LNCAP (cell line): ENCODE data around the gene FOXL2.

ENCODE experiments used
- TF ChIP-seq, protein P1 (sequence below): fragments of 450-650 bp; IDR thresholded peaks from 2 replicates; pipeline ENCODE4 v1.5.1; 2017; ENCODE audit warnings: mild to moderate bottlenecking

Gene FOXL2

DNA sequence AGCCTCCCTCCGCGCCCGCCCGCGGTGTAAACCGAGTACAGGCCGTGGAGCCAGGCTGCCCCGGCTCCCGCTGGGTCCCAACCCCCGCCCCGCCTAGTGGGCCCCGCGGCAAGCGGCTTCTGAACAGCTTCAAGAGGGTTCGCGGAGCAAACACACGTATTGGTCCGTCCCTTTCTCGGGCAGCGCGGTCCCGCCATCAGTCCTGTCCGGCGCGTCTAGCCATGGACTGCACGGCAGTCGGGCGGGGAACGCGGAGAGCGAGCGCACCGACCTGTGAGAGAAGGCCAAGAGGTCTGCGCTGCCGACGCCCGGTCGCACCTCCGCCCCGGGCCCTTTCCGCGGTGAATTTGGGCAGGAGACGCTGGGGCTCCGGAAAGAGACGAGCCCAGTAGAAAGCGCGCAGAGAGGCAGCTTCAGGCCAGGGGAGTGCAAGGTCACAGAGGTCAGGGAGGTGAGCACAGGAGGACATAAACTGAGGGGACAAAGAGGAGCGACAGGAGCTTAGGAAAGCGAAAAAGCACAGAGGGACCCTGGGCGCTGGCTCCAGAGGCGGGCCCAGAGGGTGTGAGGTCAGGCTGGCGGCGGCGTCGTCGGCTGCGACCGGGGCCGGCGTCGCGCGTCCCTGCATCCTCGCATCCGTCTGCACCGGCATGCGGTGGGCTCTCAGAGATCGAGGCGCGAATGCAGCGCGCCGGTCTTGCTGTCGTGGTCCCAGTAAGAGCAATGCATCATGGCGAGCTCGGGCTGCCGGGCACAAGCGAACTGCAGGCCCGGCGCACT lies 1.8 kb downstream of the FOXL2 start:
- TF ChIP-seq, protein P1, sequence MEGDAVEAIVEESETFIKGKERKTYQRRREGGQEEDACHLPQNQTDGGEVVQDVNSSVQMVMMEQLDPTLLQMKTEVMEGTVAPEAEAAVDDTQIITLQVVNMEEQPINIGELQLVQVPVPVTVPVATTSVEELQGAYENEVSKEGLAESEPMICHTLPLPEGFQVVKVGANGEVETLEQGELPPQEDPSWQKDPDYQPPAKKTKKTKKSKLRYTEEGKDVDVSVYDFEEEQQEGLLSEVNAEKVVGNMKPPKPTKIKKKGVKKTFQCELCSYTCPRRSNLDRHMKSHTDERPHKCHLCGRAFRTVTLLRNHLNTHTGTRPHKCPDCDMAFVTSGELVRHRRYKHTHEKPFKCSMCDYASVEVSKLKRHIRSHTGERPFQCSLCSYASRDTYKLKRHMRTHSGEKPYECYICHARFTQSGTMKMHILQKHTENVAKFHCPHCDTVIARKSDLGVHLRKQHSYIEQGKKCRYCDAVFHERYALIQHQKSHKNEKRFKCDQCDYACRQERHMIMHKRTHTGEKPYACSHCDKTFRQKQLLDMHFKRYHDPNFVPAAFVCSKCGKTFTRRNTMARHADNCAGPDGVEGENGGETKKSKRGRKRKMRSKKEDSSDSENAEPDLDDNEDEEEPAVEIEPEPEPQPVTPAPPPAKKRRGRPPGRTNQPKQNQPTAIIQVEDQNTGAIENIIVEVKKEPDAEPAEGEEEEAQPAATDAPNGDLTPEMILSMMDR, result no peak

DNA sequence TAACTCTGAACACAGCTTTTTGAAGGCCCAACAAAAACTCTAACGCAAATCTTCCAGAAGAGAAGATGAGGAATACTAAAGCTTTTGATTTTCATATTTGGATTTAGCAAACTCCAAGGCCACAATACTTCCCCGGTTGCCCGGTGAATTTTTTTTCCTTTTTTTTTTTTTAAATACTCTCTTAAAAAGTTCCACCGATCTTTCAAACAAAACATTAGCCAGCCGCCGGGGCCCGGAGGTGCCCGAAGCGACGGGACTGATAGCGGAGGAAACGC lies 2.3 kb downstream of the FOXL2 start:
- TF ChIP-seq, protein P1, result no peak

DNA sequence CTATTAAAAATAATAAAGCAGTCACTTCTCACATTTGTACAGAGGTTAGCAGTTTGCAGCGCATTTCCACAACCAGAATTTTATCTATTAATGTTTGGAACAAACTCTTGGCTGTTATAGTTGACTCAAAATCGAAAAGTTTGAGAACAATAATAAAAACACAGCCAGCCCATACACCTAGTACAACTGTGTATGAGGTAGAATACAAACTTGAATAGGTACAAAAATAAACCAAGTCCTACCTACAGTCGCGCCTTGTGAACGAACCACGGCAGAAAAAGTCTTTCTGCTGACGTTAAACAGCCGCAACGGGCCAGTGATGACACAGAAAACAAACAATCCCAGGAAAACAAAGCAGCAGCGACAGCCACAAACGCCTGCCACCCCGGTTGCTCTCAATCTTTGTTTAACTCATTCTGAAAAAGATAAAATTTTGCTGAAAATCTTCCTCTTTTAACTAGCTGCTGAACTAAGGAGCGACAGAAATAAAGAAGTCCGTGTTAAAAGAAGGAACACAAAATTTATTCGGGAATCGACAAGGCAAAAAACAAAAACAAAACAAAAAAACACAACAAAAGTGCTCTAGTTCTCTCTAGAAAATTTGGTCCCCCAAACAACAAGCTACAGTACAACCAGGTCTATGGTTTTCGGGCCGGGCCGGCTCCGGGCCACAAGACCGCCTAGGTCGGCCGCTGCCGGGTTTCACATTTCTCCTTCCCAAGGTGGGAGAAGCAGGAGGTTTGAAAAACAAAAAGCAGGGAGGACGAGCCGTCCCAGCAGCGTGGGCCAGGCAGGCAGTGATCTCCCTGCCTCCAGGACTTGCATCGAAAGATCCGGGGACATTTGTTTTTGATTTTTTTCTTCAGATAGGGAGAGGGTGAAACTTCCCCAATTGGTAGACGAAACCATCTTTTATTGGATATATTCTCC lies 2.9 kb downstream of the FOXL2 start:
- TF ChIP-seq, protein P1, result no peak

DNA sequence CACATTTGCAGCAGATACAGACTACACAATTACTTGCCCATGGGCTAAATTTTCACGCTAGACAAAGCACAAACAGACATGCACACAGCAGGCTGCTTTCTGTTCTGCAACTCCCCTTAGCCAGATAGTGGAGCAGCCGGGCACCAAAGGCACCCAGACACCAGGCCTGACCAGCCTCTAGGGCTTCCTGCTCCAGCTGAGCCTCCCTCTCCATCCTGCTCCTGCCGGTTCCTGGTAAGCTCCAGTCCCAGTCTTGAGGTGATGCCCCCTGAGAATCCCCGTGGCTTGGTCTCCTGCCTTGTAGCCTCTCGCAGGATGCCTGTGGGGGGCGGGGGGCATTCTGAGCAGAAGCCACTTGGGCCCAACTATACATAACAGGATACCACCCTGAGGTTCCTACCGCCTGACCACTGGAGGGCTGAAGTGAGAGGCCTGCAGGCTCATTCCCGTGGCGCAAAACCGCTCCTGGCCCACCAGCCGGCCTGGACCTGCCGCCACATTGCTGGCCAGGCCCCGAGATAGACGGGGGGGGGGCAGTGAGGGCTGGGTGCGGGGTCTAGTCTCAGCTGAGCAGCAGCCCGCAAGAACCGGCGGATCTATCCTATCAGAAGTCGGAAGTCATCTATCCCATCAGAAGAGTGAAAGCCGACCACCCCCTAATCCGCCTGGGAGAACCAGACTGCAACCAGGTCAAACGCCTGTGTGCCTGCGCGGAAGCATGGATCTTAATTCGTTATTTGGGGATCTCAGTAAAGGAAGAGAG lies 3.9 kb downstream of the FOXL2 start:
- TF ChIP-seq, protein P1, result no peak

DNA sequence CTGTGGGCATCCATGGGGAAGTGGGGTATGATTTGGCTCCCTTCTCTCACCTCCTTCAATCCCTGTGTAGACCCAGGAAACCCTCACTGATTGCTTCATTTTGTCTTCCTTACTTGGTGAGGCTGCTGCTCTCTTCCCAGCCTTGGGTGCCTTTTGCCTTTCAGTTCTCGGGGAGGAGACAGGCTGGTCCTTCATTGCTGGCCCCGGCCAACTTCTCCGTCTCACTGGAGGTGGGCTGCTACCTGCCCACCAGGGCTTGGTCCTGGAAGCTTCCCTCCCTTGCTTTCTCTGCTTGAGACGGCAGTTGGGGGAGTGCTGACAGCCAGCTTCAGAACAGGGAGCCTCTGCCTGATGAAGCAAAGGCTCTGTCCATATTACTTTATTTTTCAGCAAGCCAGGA lies 4.7 kb downstream of the FOXL2 start:
- TF ChIP-seq, protein P1, result no peak

DNA sequence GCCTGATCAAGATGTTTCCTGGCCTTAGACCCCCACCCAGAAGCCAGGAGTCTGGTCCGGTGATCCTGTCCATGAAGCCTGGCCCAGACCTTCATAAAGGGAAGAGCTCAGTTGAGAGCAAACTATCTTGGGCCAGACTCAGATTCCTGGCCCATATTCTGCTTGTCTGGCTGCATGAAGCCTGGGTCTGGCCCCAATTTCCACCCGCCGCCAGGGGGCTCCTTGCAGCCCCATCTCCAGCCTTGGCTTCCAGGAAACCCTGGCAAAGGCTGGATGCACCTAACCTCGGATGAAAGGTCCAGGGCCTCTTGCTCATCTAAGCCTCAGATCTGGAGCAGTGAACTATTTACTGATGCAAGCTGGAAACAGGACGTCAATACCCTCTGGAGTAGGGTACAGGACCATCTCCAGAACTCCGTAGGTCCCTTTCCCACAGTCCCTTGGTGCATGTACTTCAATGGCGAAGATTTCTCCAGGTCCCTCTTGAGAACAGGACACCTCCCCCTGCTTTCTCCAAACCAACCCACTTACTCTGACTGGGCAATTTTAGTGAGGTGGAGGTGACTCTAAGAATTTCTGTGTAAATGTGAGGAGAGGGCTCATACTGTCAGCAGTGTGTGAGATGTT lies 5.6 kb downstream of the FOXL2 start:
- TF ChIP-seq, protein P1, result peak; percentile 63

DNA sequence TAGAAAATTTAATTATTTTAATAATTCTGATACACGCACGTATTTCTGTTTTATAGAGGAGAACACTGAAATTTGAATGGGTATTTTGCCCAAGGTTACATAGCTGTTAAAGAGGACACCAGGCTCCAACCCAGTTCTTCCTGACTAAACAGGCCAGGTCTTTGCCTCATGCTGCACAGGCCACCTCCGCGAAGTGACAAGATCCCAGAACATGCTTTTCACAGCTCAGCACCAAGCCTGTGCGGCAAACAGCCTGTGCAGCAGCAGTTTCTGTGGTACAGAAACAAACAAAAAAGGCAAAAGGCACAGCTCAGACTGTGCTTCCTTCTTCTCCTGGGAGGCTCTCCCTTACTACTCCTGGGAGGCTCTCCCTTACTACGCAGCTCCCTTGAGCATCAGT lies 6.5 kb downstream of the FOXL2 start:
- TF ChIP-seq, protein P1, result no peak
